Body of pancreas (tissue), 4 donors: ENCODE data around the gene LRP8.

Experiments
- CTCF ChIP-seq, 7 experiments: fragments of 450-650 bp in 4 of 7; fragments of 200-600 bp in 3 of 7; sonication (generic) in 3 of 7; IDR thresholded peaks; one replicate each; pipeline ENCODE4 v1.5.1; 2016 to 2019; ENCODE audit warnings: antibody characterized with exemption in 7 of 7
- POLR2A ChIP-seq, 3 donors: fragments of 450-650 bp; IDR thresholded peaks; one replicate each; pipeline ENCODE4 v1.6.1; 2016; ENCODE audit warnings: antibody characterized with exemption in 3 of 3, mild to moderate bottlenecking in 2 of 3

- TF ChIP-seq CTCF (IDR thresholded peaks at IDR 0.05): no peak
- TF ChIP-seq POLR2A (IDR thresholded peaks at IDR 0.05): no peak
These were observed 77.5 kb downstream of the LRP8 start for GRCh38 chr1:53250325-53250724.
